ENCODE data around the gene RHBG.

DNA sequence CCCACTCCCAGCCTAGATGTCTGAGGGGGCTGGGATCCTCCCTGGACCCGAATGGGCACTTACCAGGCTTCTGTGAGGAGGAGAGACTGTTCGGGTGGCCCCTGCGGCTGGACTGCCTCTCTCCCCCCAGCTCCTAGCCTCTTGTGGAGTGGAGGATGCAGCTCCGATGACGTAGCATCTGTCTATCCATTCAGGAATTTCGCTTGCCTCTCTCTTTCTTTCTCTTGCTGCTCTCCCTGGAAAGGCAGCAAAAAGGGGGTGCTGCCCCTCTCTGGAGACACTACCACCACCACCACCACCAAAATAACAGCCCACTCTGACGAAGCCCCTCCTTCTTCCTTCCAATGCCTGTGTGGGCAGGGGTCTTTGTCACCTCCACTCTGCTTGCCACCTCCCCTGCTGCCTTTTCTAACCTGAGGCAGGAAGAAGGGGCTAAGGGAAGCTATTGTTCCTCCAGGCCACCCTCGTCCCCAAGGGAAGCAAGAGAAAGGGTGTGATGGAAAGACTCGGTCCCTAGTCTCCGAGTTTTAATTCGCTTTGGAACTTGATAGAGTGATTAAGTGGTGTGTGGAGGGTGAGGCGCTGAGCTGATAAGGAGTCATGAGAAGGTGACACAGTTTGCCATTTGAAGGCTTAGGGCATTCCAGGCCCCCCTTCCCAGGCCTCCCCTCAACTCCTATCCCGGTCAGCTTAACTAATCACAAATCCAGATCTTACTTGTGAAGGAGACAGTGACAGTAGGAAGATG, 60.5 kb downstream of the RHBG start:
- TF ChIP-seq CEBPB (IDR thresholded peaks at IDR 0.05; ENCODE audit: low read depth, low read length): no peak
- TF ChIP-seq, protein P1, sequence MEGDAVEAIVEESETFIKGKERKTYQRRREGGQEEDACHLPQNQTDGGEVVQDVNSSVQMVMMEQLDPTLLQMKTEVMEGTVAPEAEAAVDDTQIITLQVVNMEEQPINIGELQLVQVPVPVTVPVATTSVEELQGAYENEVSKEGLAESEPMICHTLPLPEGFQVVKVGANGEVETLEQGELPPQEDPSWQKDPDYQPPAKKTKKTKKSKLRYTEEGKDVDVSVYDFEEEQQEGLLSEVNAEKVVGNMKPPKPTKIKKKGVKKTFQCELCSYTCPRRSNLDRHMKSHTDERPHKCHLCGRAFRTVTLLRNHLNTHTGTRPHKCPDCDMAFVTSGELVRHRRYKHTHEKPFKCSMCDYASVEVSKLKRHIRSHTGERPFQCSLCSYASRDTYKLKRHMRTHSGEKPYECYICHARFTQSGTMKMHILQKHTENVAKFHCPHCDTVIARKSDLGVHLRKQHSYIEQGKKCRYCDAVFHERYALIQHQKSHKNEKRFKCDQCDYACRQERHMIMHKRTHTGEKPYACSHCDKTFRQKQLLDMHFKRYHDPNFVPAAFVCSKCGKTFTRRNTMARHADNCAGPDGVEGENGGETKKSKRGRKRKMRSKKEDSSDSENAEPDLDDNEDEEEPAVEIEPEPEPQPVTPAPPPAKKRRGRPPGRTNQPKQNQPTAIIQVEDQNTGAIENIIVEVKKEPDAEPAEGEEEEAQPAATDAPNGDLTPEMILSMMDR (conservative IDR thresholded peaks at IDR 0.05; ENCODE audit: low read depth, low read length): no peak
- no peak for TF ChIP-seq SMC3 (IDR thresholded peaks at IDR 0.05; ENCODE audit: low read depth, low read length)
- TF ChIP-seq RFX5 (IDR thresholded peaks at IDR 0.05; ENCODE audit: low read depth, low read length): no peak
- TF ChIP-seq RAD21 (IDR thresholded peaks at IDR 0.05; ENCODE audit: low read length): no peak
- TF ChIP-seq MXI1 (IDR thresholded peaks at IDR 0.05; ENCODE audit: borderline replicate concordance, low read depth, low read length): no peak
- no peak for TF ChIP-seq POLR2A (IDR thresholded peaks at IDR 0.05; ENCODE audit: low read depth, low read length)
- no peak for TF ChIP-seq RCOR1 (IDR thresholded peaks at IDR 0.05; ENCODE audit: insufficient replicate concordance, low read length)

All from IMR-90 (cell line).